Measurements from ENCODE around the gene NOP9. TPM values are rescaled to one million over a fixed set of nuclear protein-coding genes. Genes with fewer than 3 reads are reported as not detected.
A peak's percentile ranks its signal among the peaks of the same experiment; 100 is the strongest.

The NOP9 gene
- total RNA-seq: 10 to 100 TPM; 18.8 to 20.9 (median 19.3) TPM

- in situ Hi-C loops (cut with MboI; ENCODE audit: low pct_ligation_motif_present in 1 of 4, low pct_unique_long_range_greater_than_20kb in 1 of 4, low sequenced_read_pairs in 3 of 4): loop anchor here in 1 of 4 donors (5.0 kb wide), 1 partner anchor 57 kb away; the partner anchor contains the start of gene TINF2
- 0 to 1% methylated on average over 1 to 65 of the region's 75 CpGs for WGBS, 2 donors (ENCODE audit: low coverage in 1 of 2)
- peak within 1 kb of the TSS; percentile 72 to 96 (median 84) for H3K4me3 ChIP-seq
- H3K4me1 ChIP-seq: peaks cover 18 to 43% (median 24%) of the 10 kb centered on the region in 4 donors
- intact Hi-C loops (cut with DNase I; ENCODE audit: low total_unique reads): loop anchor here (5.0 kb wide), 1 partner anchor 162 kb away; the partner anchor contains the start of gene PSME1
- DNase-seq: peak; percentile 96
- H3K36me3 ChIP-seq: peaks cover 0 to 40% (median 18%) of the 10 kb centered on the region in 4 donors
- no peaks in the 10 kb centered on the region for H3K9me3 ChIP-seq
- peak within 1 kb of the TSS; percentile 89 to 94 (median 92) for H3K27ac ChIP-seq
- no peaks in the 10 kb centered on the region for H3K27me3 ChIP-seq
- TF ChIP-seq EP300 (IDR thresholded peaks at IDR 0.05; ENCODE audit: low read depth) (no peak), POLR2A (IDR thresholded peaks at IDR 0.05) (peak; percentile 86), POLR2AphosphoS5 (IDR thresholded peaks at IDR 0.05) (peak; percentile 94 to 97 (median 97))
Observed at GRCh38 chr14:24299255-24300191, at the start of gene NOP9, which contains the start of gene DHRS1. Gene NOP9 (plus strand): TSS chr14:24299850. CDS start chr14:24299955, 105 bp downstream. Gene DHRS1 (minus strand): TSS chr14:24299780. CDS start chr14:24299106, 674 bp downstream.

- H3K9me3 ChIP-seq: no peaks in the 10 kb centered on the region
- intact Hi-C loops (cut with DNase I; ENCODE audit: low total_unique reads) (no loop called here), in situ Hi-C loops (cut with MboI; ENCODE audit: low pct_ligation_motif_present in 1 of 4, low pct_unique_long_range_greater_than_20kb in 1 of 4, low sequenced_read_pairs in 3 of 4) (no loop called here)
- TF ChIP-seq EP300 (IDR thresholded peaks at IDR 0.05; ENCODE audit: low read depth) (no peak), POLR2AphosphoS5 (IDR thresholded peaks at IDR 0.05) (no peak)
- TF ChIP-seq, protein P1, sequence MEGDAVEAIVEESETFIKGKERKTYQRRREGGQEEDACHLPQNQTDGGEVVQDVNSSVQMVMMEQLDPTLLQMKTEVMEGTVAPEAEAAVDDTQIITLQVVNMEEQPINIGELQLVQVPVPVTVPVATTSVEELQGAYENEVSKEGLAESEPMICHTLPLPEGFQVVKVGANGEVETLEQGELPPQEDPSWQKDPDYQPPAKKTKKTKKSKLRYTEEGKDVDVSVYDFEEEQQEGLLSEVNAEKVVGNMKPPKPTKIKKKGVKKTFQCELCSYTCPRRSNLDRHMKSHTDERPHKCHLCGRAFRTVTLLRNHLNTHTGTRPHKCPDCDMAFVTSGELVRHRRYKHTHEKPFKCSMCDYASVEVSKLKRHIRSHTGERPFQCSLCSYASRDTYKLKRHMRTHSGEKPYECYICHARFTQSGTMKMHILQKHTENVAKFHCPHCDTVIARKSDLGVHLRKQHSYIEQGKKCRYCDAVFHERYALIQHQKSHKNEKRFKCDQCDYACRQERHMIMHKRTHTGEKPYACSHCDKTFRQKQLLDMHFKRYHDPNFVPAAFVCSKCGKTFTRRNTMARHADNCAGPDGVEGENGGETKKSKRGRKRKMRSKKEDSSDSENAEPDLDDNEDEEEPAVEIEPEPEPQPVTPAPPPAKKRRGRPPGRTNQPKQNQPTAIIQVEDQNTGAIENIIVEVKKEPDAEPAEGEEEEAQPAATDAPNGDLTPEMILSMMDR (IDR thresholded peaks at IDR 0.05): no peak
- DNase-seq: peak; percentile 6
- no peaks in the 10 kb centered on the region for H3K36me3 ChIP-seq
- H3K4me1 ChIP-seq: no peaks in the 10 kb centered on the region
- H3K27me3 ChIP-seq: no peaks in the 10 kb centered on the region
- no peak overlapping the region for H3K4me3 ChIP-seq
- no peak overlapping the region for H3K27ac ChIP-seq
- WGBS, 2 donors (ENCODE audit: low coverage in 1 of 2): 73 to 76% methylated on average over 4 of the region's 4 CpGs
Observed at GRCh38 chr14:24250354-24250753, 49.3 kb upstream of the NOP9 start.

- Histone ChIP-seq H3K27ac (no peak overlapping the region), H3K4me3 (no peak overlapping the region), H3K4me1 (no peaks in the 10 kb centered on the region), H3K9me3 (no peaks in the 10 kb centered on the region), H3K27me3 (no peaks in the 10 kb centered on the region), H3K36me3 (no peaks in the 10 kb centered on the region)
- intact Hi-C loops (cut with DNase I; ENCODE audit: low total_unique reads): no loop called here
- in situ Hi-C loops (cut with MboI; ENCODE audit: low pct_ligation_motif_present in 1 of 4, low pct_unique_long_range_greater_than_20kb in 1 of 4, low sequenced_read_pairs in 3 of 4): no loop called here
- TF ChIP-seq, protein P1 (IDR thresholded peaks at IDR 0.05): no peak
- TF ChIP-seq EP300 (IDR thresholded peaks at IDR 0.05; ENCODE audit: low read depth): no peak
- WGBS, 2 donors (ENCODE audit: low coverage in 1 of 2): 92 to 100% methylated on average over 1 of the region's 1 CpG
- DNase-seq: no peak
Observed at GRCh38 chr14:24251880-24252288, 47.8 kb upstream of the NOP9 start.

DNA sequence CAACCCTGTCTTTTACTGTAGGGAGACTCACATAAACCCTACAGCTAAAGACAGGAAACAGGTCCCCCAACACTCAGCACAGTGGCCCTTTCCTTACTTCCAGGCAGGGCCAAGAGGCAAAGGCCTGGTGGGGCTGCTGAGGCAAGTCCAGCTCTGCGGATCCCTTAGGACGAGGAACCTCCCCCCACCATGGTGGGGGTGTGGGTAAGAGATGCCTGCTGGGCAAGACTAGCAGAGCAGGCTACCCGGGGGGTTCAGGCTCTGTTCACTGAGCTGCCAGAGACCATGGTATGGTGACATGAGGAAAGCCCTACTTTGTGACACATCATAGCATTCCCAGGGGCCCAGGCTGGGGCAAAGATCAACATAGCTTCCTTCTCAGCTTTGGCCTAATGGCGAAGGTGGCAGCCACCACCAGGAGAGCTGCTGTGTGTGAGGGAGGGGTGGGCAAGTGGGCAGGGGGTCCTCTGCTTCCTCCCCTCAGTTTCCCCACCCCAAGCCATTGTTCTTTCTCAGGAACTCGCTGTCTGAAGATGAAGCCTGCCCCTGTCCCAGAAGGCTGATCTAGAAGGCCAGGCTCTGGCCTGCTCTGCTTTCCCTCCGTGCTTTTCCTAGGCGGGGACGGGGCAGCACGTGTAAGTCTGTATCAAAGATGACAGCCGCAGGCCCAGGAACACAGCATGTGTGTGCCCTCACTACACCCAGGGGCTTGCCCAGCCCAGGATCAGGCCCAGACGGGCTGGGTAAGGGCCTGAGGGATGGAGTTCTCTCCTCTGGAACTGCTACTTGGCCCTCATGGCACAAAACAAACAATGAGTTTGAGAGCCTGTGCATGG is 47.1 kb upstream of the NOP9 start:
- Histone ChIP-seq H3K27ac (no peak overlapping the region), H3K4me1 (no peaks in the 10 kb centered on the region), H3K9me3 (no peaks in the 10 kb centered on the region), H3K36me3 (no peaks in the 10 kb centered on the region), H3K4me3 (no peak overlapping the region), H3K27me3 (no peaks in the 10 kb centered on the region)
- in situ Hi-C loops (cut with MboI; ENCODE audit: low pct_ligation_motif_present in 1 of 4, low pct_unique_long_range_greater_than_20kb in 1 of 4, low sequenced_read_pairs in 3 of 4): no loop called here
- no peak for TF ChIP-seq EP300 (IDR thresholded peaks at IDR 0.05; ENCODE audit: low read depth)
- TF ChIP-seq, protein P1 (IDR thresholded peaks at IDR 0.05): no peak
- intact Hi-C loops (cut with DNase I; ENCODE audit: low total_unique reads): no loop called here
- no peak for DNase-seq
- 84% methylated on average over 11 of the region's 11 CpGs; no CpG with 5 or more reads in 1 of the 2 donors for WGBS, 2 donors (ENCODE audit: low coverage in 1 of 2)

Measured in transverse colon (tissue), 4 donors.